Omental fat pad (tissue), 4 donors: ENCODE data around the gene MACROD2. TPM values are rescaled to one million over a fixed set of nuclear protein-coding genes. Genes with fewer than 3 reads are reported as not detected.

ENCODE experiments used
- ATAC-seq: fragments of 150-250 bp; one replicate; pipeline ENCODE4 v1.9.1; 2016; ENCODE audit warnings: mild to moderate bottlenecking, moderate library complexity; ENCODE audit not compliant: low FRiP score
- DNase-seq: peaks from one replicate; pipeline ENCODE4 v3.0.0-alpha.2; 2019; ENCODE audit warnings: low spot score
- total RNA-seq, 4 donors: library from RNA; depleted of rRNA; stranded (reverse); fragments of >200 nt; gene quantifications; one replicate each; pipeline ENCODE4 v1.1.0, GENCODE V29; 2016
- TF ChIP-seq, protein P1 (sequence below), 3 donors: fragments of 450-650 bp; IDR thresholded peaks; one replicate each; pipeline ENCODE4 v1.5.1; 2016 to 2017; ENCODE audit warnings: antibody characterized with exemption in 3 of 3, mild to moderate bottlenecking in 3 of 3, moderate library complexity in 2 of 3

MACROD2 gene
- total RNA-seq, 4 donors from 2014 or later = 6.8 to 54.1 (median 7.4) TPM

DNA sequence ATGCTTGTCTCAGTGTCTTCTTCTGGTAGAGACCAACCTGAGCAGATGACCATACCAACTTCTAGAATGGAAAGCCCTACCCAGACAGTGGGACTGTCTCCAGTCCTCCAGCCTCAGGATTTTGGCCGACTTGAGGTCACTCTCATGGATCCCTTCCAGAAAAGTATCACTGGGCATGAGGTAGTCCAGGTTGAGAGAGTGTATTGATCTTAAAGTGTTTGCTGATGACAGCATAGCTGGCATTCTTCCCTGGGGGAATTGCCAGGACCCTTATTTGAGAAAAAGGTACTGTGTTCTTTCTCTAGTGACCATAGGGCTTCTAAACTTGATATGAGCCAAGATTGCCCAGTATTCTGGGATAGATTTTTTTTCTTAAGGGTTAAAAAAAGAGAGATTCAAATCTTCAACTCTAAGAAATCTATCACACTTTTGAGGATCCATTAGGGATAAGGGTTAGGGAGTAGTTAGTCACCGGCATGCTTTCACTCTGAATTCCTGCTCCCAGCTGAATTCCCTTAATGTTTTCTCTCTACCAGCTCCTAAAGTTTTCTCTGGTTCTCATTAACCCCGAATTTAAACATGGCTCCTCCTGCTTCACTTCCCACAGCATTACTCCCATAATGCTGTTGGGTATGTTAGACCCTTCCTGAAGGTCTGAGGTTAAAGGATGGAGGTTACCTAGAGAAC is 415.7 kb downstream of the MACROD2 start:
- ATAC-seq (no peak), DNase-seq (no peak)
- TF ChIP-seq, protein P1, sequence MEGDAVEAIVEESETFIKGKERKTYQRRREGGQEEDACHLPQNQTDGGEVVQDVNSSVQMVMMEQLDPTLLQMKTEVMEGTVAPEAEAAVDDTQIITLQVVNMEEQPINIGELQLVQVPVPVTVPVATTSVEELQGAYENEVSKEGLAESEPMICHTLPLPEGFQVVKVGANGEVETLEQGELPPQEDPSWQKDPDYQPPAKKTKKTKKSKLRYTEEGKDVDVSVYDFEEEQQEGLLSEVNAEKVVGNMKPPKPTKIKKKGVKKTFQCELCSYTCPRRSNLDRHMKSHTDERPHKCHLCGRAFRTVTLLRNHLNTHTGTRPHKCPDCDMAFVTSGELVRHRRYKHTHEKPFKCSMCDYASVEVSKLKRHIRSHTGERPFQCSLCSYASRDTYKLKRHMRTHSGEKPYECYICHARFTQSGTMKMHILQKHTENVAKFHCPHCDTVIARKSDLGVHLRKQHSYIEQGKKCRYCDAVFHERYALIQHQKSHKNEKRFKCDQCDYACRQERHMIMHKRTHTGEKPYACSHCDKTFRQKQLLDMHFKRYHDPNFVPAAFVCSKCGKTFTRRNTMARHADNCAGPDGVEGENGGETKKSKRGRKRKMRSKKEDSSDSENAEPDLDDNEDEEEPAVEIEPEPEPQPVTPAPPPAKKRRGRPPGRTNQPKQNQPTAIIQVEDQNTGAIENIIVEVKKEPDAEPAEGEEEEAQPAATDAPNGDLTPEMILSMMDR (IDR thresholded peaks at IDR 0.05) = no peak

DNA sequence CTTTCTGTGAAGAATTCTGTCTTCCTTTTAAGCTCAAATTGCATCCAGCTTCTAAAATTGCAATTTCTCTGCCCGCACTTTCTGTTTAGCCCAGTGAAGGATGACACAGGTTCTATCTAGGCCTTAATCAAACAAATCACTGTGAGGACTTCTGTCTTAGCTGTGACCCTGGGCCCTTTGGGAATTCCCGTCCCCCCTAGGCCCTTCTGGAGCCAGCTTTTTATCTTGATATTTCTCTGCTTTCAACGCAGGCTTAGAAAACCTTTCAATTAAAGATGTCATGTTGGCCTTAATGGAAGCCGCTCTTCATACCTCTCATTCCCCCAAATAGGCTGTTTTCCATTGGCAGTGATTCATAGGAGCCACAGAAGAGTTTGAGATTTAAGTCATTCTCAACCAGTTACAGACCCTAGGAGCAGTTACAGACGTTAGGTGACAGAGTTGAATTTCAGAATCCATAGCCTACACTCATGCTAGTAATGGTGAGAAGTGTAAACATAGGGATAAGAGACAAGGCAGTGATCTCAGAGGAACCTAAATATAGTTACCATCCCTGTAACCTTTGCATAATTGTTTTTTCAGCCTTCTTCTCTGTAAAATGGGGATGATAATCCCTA is 416.9 kb downstream of the MACROD2 start:
- no peak for ATAC-seq
- TF ChIP-seq, protein P1 (IDR thresholded peaks at IDR 0.05) = no peak

DNA sequence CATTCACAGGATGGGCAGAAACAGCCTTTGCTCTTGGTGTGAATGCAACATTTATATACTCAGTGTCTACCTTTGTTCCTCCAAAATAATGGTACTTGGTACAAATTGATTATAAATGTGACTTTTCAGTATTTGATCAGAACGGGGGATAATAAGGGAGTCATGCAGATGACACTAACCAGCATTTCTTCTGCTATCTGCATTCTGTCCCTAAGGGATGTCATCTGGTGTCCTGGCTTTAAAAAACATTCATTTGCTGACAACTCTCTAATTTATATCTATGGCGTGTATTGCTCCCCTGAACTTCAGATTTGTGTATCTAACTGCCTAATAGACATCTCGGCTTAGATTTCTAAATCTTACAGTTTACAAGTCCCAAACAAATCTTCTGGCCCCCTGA is 418.5 kb downstream of the MACROD2 start:
- no peak for ATAC-seq
- DNase-seq = no peak
- TF ChIP-seq, protein P1 (IDR thresholded peaks at IDR 0.05) = no peak

More for the DNA sequence above, 416.9 kb downstream of the MACROD2 start:
- no peak for DNase-seq

DNA sequence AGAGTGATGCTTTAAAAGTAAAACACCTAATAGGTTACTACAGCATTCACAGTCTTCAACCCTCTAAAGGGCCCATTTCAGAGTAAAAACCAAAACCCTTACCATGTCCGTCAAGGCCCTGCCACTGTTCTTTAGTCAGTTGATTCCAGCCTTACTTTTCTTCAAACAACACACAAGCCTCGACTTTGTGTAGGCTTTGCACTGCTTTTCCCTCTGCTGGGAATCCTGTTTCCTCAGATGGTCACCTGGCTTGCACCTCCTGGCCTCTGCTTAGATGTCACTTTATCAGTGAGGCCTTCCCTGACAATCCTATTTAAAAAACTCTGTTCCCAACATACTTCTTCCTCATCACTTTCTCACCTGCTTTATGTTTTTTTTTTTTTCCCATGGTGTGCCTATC is 419.2 kb downstream of the MACROD2 start:
- DNase-seq (no peak), ATAC-seq (no peak)
- TF ChIP-seq, protein P1 (IDR thresholded peaks at IDR 0.05) = no peak

DNA sequence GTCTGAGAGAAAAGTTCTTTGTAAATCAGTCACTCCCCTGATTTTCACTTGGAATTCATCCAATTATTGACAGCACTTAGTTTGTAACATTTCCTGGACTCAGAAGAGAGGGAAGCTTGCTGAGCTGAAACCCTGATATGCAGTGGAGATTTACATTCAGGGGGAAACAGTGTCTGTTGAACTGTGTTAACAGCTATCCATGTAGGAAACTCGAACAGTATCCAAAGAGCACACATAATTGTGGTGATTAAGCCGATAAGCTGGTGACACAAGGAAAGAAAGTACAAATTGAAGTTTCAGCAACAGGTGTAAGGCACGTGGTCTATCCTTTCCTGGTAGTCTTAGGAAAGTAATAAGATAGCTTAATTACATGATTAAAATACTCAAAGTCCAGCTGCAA is 420.2 kb downstream of the MACROD2 start:
- DNase-seq (no peak), ATAC-seq (no peak)
- TF ChIP-seq, protein P1 (IDR thresholded peaks at IDR 0.05) = no peak

DNA sequence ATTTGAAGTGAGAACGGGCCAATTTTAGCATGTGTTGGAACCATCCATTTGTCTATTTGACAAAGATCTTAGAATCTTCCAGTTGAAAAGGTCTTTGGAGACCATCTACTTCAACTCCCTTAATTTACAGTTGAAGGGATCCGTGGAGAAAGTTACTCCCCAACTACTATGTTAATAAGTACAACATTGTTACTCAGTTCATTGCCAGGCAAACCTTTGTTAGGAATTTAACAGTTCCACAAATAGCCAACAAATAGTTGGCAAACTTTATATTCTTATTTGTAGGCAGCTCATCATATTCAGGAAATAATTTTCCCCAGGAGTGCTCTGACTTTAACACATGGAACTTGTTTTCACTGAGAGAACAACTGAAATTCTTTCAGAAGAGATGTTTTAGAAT is 423.1 kb downstream of the MACROD2 start:
- ATAC-seq = no peak
- DNase-seq = no peak
- TF ChIP-seq, protein P1 (IDR thresholded peaks at IDR 0.05) = no peak

DNA sequence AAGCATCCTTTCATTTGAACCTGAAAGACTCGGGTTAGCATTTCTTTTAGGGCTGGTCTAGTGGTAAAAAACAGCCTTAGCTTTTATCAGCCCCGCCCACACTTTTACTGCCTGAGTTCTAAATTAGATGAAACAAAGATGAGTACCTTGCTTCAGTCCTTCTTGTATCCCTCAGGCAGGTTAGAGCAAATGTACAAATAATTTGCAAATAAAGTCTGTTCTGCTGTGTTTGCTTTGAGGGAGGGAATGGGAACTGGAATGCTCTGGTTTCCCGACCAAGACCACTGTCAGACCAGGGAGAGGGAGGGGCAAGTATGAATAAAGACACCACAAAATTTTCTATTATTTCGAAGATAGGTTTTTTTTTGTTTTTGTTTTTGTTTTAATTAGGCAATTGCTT is 427.6 kb downstream of the MACROD2 start:
- DNase-seq = no peak

More for the DNA sequence above, 427.6 kb downstream of the MACROD2 start:
- TF ChIP-seq, protein P1 (IDR thresholded peaks at IDR 0.05) = no peak
- no peak for ATAC-seq
